GM18498 (cell line): ENCODE results near the gene CD34.
"Not testable (repeated sequence)": the region's sequence is repeated elsewhere in the genome, so short reads cannot be mapped to it uniquely, and the experiment has no call there.

Experiments used
- ATAC-seq: cut with Tn5 transposase; IDR thresholded peaks from one replicate; pipeline ENCODE4 v1.9.1; 2021; ENCODE audit warnings: mild to moderate bottlenecking, moderate library complexity; ENCODE audit not compliant: unreplicated experiment

Gene CD34

GRCh38 chr1:207877914-207878313 lies 33.0 kb downstream of the CD34 start:
- ATAC-seq = not testable (repeated sequence)

GRCh38 chr1:207876131-207876530 lies 34.8 kb downstream of the CD34 start:
- ATAC-seq = no peak

- ATAC-seq = no peak
Observed at GRCh38 chr1:207875532-207875931, 35.4 kb downstream of the CD34 start.

- ATAC-seq = no peak
Observed at GRCh38 chr1:207873055-207873890, 37.7 kb downstream of the CD34 start.

- ATAC-seq = no peak
Observed at GRCh38 chr1:207872621-207873020, 38.3 kb downstream of the CD34 start.

GRCh38 chr1:207871117-207871649 lies 39.7 kb downstream of the CD34 start:
- ATAC-seq = no peak

- no peak for ATAC-seq
Observed at GRCh38 chr1:207870306-207871031, 40.5 kb downstream of the CD34 start.

- no peak for ATAC-seq
Observed at GRCh38 chr1:207869859-207870258, 41.1 kb downstream of the CD34 start.

GRCh38 chr1:207868774-207869721 lies 41.9 kb downstream of the CD34 start:
- ATAC-seq = peak; percentile 70

- ATAC-seq = peak; percentile 16
Observed at GRCh38 chr1:207868251-207868773, 42.6 kb downstream of the CD34 start.

GRCh38 chr1:207867136-207868109 lies 43.5 kb downstream of the CD34 start:
- no peak for ATAC-seq

- no peak for ATAC-seq
Observed at GRCh38 chr1:207866471-207867135, 44.3 kb downstream of the CD34 start.

GRCh38 chr1:207863893-207864535 lies 46.9 kb downstream of the CD34 start:
- ATAC-seq = peak; percentile 68

GRCh38 chr1:207862241-207862787 lies 48.6 kb downstream of the CD34 start:
- ATAC-seq = no peak

GRCh38 chr1:207861442-207862177 lies 49.3 kb downstream of the CD34 start:
- ATAC-seq = peak; percentile 44

GRCh38 chr1:207860531-207860930 lies 50.4 kb downstream of the CD34 start:
- no peak for ATAC-seq

- ATAC-seq = no peak
Observed at GRCh38 chr1:207858806-207859205, 52.1 kb downstream of the CD34 start.
